Activated CD8-positive, alpha-beta memory T cell treated with anti-CD3 and anti-CD28 coated beads for 48 hours (primary cell): ENCODE data around the gene KREMEN1.
A peak's percentile ranks its signal among the peaks of the same experiment; 100 is the strongest.

Experiments
- DNase-seq, 3 experiments: peaks; one replicate each; pipeline ENCODE4 v3.0.0-alpha.2; 2020; ENCODE audit warnings: low read depth in 2 of 3, low spot score in 2 of 3

The KREMEN1 gene

DNA sequence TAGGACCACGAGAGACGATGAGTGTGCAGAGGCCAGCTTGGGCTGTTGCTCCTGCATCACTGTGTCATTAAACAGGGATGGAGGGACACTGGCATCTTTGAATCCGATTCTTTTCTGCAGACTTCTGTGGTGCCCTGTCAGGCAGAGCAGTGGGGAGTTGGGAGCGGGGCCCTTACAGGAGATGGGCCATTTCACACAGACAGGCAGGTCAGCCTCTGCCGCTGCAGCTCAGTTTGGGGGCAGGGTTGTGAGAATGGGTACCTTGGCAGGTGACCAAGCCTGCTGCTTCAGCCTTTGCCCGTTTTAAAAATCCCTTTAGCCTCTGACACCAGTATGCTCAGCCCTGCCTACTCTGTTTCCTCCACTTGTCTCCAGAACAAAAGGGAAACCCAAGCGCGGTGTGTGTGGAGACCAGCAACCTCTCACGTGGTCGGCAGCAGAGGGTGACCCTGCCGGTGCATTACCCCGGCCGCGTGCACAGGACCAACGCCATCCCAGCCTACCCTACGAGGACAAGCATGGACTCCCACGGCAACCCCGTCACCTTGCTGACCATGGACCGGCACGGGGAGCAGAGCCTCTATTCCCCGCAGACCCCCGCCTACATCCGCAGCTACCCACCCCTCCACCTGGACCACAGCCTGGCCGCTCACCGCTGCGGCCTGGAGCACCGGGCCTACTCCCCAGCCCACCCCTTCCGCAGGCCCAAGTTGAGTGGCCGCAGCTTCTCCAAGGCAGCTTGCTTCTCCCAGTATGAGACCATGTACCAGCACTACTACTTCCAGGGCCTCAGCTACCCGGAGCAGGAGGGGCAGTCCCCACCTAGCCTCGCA, 23.8 kb upstream of the KREMEN1 start:
- DNase-seq = no peak

DNA sequence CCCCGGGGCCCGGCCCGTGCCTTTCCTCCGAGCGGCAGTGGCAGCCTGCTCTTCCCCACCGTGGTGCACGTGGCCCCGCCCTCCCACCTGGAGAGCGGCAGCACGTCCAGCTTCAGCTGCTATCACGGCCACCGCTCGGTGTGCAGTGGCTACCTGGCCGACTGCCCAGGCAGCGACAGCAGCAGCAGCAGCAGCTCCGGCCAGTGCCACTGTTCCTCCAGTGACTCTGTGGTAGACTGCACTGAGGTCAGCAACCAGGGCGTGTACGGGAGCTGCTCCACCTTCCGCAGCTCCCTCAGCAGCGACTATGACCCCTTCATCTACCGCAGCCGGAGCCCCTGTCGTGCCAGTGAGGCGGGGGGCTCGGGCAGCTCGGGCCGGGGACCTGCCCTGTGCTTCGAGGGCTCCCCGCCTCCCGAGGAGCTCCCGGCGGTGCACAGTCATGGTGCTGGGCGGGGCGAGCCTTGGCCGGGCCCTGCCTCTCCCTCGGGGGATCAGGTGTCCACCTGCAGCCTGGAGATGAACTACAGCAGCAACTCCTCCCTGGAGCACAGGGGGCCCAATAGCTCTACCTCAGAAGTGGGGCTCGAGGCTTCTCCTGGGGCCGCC, 23.1 kb upstream of the KREMEN1 start:
- no peak for DNase-seq

DNA sequence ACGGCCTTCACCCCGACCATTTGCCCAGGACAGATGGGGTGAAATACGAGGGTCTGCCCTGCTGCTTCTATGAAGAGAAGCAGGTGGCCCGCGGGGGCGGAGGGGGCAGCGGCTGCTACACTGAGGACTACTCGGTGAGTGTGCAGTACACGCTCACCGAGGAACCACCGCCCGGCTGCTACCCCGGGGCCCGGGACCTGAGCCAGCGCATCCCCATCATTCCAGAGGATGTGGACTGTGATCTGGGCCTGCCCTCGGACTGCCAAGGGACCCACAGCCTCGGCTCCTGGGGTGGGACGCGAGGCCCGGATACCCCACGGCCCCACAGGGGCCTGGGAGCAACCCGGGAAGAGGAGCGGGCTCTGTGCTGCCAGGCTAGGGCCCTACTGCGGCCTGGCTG, 22.4 kb upstream of the KREMEN1 start:
- no peak for DNase-seq

DNA sequence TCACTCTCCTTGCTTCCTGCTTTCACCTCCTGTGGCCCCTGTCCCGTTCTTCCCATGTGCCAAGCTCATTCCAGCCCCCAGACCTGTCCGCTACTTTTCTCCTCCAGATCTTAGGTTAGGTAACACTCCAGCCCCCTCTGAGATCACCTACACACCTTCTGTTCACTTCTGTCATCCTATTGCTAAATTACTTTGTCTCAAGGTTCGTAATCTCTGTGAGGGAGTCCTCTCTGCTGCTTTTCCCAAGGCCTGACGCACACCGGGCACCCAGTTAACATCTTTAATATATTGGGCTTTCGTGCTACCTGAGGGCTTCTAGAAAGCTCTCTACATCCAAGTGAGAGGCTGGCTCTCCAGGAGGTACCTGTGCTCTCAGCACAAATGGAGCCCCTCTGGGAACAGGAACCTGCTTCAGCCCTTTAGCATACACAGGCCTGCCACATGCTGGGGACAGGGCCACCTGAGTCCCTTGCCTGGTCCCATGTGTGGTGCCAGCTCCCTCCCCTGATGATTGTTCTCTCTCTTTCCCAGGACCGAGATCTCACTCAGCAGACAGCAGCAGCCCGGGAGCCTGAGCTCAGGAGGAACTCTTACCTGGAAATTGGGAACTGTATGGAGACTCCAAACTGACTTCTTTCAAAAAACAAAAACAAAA, 19.7 kb upstream of the KREMEN1 start:
- no peak for DNase-seq

DNA sequence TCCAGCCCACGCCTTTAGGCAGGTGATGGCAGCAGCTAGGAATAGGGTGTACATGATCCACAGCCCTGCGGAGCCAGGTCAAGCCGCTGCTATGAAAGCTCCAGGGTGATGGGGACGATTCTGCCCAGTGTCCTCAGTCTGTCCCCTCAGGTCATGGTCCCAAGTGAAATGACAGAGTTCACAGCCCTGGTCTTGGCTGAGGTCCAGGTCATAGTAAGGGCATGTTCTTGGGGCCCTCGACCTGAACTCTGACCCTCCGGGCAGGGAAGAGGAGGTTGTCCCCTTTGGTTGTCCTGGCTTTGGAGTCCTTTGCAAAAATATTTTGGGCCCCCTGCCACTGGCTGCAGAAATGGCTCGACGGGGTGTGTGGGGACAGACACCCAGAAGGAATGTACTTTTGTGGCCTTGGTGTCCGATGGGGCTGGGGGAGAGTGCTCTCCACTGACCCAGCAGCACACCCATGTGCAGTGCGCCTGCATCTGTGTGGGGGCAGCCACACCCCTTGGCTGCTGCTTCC, 18.5 kb upstream of the KREMEN1 start:
- no peak for DNase-seq

DNA sequence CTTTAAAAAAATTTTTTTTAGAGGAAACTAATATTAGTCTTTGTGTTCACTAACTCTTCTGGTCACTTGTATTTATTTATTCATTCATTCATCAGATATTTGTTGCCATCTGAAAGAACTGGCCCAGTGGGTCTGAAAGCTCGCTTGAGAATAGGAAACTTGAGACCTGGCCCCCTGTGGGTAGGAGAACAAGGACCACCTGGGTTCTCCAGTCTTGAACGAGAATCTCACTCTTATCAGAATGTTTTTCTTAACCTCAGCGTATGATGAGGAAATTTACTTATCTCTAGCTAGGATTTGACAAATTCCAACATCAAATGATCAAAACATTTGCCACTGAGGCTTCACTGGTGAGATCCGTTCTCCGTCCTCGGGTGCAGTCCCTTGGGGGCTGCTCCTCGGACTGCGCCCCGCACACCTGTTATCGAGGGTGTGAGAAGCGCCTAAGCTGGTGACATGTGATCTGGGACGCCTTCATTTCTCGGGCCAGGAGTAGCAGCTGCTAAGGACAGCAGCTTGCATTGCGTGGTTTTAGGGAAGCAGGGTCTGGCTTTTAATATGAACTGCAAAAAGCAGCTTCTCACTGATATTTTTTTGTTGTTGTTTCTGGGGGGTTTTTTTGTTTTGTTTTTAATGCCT, 17.5 kb upstream of the KREMEN1 start:
- DNase-seq = no peak

DNA sequence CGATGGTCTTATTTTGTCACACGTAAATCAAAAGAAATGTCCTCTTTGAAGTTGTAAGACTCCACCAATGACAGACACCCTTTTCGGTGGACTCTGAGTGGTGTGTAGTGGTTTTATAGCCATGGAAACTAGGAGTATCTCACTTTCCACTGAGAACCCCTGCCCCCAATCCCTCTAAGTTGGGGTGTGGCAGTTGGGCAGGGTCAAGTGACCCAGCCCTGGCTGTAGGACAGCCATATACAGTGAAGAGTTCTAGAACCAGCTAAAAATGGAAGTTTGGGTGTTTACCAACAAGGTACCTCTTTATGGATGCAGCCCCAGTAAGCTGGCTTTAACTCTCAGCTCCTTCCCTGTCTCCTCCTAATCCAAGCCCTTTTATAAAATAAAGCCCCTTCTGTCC, 16.4 kb upstream of the KREMEN1 start:
- no peak for DNase-seq

DNA sequence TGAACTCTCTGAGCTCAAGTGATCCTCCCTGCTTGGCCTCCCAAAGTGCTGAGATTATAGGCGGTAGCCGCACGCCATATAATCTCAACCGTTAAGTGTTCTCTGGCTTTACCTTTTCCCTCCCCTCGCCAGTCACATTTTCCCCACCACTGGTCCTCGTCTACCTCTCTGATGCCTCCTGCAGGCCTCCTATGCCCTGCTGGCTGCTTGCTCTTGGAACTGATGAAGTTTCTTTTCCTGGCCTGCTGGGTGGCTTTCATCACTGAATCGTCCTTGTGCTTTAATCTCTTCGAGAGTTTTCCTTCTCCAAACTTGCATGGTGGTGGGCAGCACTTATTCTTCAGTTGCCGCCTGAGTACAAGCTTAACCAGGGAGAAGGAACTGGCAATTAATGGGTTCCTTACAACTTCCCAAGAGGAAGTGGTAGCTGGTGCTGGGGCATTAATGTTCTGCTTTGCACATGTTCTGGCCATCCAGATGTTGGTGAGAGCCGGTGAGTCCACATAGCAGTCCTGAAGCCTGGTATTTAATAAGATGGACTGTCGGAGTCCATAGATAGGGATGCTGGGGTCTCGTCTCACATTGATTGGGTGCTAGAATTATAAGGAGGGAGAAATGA, 12.5 kb upstream of the KREMEN1 start:
- no peak for DNase-seq

DNA sequence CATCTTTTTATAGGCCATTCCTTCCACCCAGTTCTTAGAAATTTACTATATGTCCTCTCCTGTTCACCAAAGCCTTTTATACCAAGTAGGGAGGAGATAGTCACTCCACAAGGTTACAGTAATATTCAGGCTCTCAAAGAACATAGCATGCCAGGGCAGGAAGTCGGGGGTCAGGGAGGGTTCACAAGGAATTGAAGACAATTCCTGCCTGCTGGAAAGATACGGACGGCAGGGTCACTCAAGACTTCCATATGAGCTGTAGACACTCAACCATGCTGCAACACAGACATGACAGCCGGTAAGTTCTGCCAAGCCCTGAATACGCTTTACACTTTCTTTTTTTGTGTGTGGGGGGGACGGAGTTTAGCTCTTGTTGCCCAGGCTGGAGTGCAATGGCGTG, 11.9 kb upstream of the KREMEN1 start:
- no peak for DNase-seq

DNA sequence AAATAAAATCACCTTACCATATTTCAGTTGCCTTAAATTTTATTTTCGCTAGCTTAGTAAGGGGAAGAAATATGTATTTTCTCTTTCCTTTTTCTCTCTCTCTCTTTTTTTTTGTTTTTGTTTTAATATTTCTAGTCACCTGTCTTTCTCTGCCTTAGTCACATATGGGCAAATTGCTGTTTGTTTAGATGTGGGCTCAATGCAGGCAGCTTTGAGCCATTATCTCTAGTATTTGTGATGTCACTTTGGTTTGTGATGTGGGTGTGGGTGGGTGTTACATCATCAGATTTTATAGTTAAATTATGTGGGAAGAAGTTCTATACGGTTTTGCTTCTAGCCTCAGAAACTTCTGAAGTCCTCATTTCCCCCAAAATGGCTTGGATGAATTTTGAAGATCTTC, 11.1 kb upstream of the KREMEN1 start, which contains the start of gene C22orf31:
Gene C22orf31, minus strand, starts transcription at position 59 of the 400 bp plus-strand sequence. Its CDS starts 39 bp downstream, at position 20.
- no peak for DNase-seq

DNA sequence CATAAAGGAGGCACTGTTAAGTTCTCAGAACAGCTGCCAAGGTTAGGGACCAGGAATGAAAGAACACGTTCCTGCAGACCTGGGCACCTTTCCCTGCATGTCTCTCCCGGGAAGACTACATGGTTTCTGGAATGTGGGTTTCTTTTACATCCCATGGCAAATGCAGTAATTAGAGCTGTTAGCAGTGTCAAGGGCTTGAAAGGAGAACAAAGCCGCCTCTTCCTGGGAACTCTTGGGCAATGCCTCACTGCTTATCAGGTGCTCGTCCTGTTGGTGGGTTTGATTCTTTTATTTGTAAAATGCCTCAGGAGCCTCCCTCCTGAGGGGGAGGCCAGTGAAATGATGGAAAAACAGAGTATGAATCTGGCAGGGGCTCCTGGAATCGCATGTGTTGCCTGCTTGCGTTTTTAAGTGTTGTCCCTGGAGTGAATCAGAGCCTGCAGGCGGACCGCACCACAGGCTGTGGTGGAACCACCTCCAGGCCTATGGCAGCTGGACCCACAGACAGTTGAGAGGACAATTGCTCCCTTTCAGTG, 10.5 kb upstream of the KREMEN1 start:
- no peak for DNase-seq

DNA sequence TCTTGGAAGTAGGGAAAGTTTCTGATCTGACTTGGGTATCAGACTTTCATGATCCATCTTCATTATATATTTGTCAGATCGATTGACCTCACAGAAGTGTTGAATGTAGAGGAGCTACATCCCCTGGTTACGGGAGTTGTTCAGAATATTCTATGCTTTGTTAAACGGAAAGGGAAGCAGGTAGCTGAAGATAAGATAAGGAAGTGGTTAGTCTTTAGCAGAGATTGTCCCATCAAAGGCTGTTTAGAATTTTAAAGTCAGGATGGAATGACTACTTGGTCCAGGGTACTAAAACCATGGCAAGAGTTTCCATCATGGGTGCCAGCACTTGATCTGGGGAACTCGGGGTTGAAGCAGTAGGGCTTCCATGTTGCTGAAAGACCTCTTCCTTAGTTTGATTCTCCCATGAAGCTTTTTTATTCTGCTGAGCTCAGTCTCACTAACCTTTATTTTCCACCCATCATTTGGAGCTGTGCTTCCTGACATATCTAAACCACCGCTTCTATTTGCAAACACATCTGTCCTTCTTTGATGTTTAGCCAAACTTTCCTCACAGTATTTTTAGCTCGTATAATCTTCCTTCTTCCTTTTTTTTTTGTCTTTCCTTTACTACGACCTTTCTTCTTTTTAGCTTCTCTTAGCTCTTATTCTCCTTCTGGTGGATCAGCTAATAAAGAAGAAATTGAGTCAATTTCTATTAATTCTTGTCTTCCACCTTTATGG, 7.2 kb upstream of the KREMEN1 start:
- DNase-seq = no peak

DNA sequence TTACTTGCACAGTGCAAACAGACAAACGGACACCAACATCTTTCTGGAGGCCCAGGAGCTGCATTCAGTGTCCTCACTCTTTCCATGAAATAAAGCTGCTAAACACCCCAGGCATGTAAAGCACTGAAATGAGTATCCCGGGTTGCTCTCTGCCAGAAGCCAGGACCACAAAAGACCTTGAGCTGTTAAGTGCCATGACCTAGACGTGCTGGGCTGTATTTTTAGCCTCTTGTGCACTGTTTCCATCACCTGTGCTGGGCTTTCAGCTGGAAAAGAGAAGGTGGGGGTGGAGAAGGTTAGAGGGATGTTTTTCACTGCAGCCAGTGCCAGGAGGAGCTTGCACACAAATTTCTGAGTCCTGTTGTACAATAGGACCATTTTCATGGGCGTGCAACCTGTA, 3.4 kb upstream of the KREMEN1 start:
- no peak for DNase-seq

DNA sequence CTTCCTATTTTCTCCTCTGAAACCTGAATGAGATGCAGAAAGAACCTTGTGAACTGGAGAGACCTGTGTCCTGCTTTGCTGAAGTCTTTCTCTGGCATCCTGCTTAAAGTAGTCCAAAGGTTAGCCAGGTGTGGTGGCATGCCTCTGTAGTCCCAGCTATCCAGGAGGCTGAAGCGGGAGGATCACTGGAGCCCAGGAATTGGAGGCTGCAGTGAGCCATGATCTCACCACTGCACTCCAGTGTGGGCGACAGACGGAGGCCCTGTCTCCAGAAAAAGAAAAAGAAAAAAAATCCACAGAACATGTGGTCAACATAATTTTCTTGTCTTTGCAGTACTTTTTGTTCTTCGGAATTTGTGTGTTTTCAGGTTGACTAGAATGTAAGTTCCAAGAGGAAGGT, 2.3 kb upstream of the KREMEN1 start:
- DNase-seq = no peak

DNA sequence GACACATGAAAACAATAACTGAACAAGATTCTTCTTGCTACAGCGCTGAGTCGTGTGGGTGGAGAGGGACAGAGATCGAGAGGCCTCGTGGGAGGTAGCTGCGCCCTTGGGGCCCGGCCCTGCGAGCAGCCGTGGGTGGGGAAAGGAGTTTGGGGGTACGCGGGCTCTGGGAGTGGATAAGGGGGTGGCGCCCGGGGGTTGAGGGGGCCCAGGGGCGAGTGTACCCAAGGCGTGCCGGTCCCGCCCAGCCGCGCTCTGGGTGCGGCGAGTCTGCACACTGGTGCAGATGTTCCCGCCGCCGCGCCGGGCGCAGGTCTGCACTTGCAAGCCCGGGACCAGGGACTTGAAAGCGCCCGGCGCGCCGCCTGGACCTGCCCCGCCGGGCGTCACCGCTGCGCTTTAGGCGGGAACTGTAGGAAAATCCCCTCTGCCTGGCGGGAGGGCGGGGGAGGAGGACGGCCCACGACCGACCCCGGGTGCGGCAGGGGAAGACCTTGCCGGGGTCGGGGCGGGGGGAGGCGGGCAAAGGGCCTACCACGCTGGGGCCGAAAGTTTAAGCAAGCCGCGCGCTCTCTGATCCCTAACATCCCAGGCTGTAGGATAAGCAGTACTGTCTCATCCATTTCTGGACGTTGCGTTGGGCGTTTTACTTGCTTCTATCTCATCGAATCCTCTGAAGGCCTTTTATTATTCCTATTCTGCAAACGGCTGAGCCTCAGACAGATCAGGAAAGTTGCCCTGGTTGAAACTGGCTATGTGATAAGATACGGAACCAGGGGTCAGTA, 1.4 kb upstream of the KREMEN1 start:
- DNase-seq = peak in 1 of 3 experiments; percentile 25

DNA sequence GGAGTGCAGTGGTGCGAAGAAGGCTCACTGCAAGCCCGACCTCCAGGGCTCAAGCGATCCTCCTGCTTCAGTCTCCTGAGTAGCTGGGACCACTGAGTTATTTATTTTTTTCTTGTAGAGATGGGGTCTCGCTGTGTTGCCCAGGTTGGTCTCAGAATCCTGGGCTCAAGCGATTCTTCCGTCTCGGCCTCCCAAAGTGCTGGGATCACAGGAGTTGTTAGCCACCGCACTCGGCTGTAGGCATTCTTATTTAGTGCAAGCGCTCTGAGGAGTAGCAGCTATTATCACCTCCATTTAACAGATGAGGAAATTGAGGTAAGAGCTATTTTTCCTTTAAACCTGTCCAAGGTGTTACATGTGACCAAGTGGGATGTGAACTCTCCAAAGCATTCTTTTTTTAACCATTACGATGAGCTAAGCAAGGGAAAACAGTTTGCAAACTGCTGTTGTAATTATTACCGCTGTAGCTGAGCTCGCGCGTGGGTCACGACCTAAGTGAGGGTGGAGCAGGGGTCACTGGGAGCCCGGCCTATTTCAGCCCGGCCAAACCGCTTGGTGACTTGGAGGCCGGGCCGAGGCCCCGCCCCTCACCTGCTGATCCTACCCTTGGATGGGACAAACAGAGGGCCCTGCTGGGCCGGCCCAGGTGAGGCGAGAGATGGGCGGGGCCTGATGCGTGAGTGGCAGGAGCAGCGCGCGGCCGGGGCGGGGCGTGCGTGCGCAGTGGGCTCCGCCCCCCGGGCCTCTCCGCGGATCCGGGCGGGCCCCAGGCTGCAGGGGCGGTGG, 449 bp upstream of the KREMEN1 start:
- peak; percentile 57 to 62 (median 58) for DNase-seq

DNA sequence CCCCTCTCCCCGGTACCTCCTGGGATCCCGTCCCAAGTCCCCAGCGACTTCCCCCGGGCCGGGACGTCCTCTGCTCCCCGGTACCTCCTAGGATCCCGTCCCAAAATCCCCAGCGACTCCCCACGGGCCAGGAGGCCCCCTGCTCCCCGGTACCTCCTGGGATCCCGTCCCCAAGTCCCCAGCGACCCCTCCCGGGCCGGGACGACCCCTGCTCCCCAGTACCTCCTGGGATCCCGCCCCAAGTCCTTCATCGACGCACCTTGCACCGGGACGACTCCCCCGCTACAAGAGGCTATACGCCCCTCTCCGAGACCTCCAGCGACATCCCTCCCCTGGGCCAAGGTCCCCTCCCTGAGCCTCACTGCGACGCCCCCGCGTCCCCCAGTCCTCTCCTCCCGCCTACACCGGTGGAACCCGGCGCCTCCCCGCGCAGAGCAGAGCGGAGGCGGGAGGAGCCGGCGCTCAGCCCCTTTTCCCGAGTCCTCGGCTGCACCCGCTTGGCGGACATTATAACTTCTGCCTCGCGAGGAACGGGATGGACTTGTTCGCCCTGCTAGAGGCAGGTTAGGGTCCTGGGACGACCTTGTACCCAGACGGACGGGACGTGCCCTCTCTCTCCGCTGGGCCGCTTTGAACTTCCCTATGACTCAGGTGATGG, 912 bp downstream of the KREMEN1 start:
- DNase-seq = no peak

DNA sequence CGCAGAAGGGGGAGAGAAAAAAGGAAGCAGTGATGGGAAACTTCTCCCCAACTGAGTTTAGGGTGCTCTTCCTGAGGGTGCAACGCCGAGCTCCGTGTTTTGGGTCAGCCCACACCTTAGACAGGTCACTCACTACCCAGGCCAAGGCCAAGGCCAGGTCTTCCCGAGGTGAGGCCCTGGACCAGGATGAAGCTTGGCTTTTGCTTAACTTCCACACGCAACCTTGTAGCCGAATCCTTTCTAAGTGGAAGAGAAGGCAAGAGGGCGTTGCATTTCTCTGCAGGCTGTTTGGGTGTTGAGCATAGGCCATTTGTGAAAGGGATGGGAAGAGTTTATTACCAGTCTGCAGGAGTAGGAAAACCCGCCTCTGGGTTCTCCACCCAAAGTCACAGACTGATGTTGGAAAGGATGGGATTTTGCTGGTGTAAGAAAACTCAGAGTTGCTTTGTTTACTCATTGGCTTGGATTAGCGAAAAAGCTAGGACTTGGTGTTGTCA, 1.5 kb downstream of the KREMEN1 start:
- no peak for DNase-seq
